Mammary epithelial cell (primary cell): Measurements from ENCODE around the gene GZMM.

Source experiments
- EZH2 ChIP-seq: IDR thresholded peaks from 2 replicates; pipeline ENCODE4 v1.6.1; 2012; ENCODE audit warnings: low read length, inconsistent platforms, borderline replicate concordance
- TF ChIP-seq, protein P1 (sequence below), 2 donors: IDR thresholded peaks in 1 of 2; conservative IDR thresholded peaks in 1 of 2; 2 replicates each; pipeline ENCODE4 v1.5.1; 2011 to 2012; ENCODE audit warnings: inconsistent platforms in 2 of 2, low read length in 2 of 2, mild to moderate bottlenecking in 2 of 2, control low read depth in 1 of 2, low read depth in 1 of 2; ENCODE audit not compliant: insufficient read depth in 1 of 2; ENCODE audit errors: extremely low read depth in 1 of 2

DNA sequence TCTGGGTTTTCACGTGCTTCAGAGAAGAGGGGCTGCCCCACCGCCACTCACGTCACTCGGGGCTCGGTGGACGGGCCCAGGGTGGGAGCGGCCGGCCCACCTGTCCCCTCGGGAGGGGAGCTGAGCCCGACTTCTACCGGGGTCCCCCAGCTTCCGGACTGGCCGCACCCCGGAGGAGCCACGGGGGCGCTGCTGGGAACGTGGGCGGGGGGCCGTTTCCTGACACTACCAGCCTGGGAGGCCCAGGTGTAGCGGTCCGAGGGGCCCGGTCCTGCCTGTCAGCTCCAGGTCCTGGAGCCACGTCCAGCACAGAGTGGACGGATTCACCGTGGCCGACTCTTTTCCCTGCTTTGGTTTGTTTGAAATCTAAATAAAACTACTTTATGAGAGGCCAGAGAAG, 2.2 kb upstream of the GZMM start:
- TF ChIP-seq, protein P1, sequence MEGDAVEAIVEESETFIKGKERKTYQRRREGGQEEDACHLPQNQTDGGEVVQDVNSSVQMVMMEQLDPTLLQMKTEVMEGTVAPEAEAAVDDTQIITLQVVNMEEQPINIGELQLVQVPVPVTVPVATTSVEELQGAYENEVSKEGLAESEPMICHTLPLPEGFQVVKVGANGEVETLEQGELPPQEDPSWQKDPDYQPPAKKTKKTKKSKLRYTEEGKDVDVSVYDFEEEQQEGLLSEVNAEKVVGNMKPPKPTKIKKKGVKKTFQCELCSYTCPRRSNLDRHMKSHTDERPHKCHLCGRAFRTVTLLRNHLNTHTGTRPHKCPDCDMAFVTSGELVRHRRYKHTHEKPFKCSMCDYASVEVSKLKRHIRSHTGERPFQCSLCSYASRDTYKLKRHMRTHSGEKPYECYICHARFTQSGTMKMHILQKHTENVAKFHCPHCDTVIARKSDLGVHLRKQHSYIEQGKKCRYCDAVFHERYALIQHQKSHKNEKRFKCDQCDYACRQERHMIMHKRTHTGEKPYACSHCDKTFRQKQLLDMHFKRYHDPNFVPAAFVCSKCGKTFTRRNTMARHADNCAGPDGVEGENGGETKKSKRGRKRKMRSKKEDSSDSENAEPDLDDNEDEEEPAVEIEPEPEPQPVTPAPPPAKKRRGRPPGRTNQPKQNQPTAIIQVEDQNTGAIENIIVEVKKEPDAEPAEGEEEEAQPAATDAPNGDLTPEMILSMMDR (conservative IDR thresholded peaks at IDR 0.05 in 1 of 2, IDR thresholded peaks at IDR 0.05 in 1 of 2; ENCODE audit: extremely low read depth in 1 of 2, insufficient read depth in 1 of 2, low read depth in 1 of 2, low read length in 2 of 2) = no peak
- no peak for TF ChIP-seq EZH2
